Stomach (tissue), 4 donors: ENCODE results near the gene NEB.

Source experiments
- CTCF ChIP-seq, 7 experiments: fragments of 450-650 bp in 4 of 7; fragments of 200-600 bp in 3 of 7; sonication (generic) in 3 of 7; IDR thresholded peaks; one replicate each; pipeline ENCODE4 v1.5.1; 2016 to 2019; ENCODE audit warnings: antibody characterized with exemption in 7 of 7, control low read depth in 2 of 7, mild to moderate bottlenecking in 1 of 7
- EP300 ChIP-seq: sonication (generic); formaldehyde crosslinking; IDR thresholded peaks from one replicate; pipeline ENCODE4 v1.6.1; 2017; ENCODE audit warnings: antibody characterized with exemption

GRCh38 chr2:151654085-151654484 lies 80.2 kb downstream of the NEB start:
- TF ChIP-seq CTCF (IDR thresholded peaks at IDR 0.05) = no peak
- TF ChIP-seq EP300 = no peak
